HEK293 (cell line): ENCODE measurements around the gene DLX2.
A peak's percentile ranks its signal among the peaks of the same experiment; 100 is the strongest.

Source experiments
- CTCF ChIA-PET: fragments of 350-600 bp; formaldehyde crosslinking; extraction: SDS; loops from one replicate; lab custom pipeline; 2021; ENCODE audit warnings: antibody characterized with exemption; lab: Yijun Ruan, JAX
- POLR2A ChIA-PET: fragments of 300-600 bp; formaldehyde crosslinking; extraction: SDS; loops from one replicate; lab custom pipeline; 2020; ENCODE audit warnings: antibody characterized with exemption, inconsistent platforms; lab: Yijun Ruan, JAX
- H3K27ac ChIP-seq: fragments of 200-500 bp; sonication (Bioruptor generic); 2 replicates; pipeline ENCODE4 v1.5.1; 2014; ENCODE audit warnings: low read depth, low read length, control low read depth, inconsistent platforms; ENCODE audit errors: extremely low read depth
- H3K36me3 ChIP-seq, 2 experiments: fragments of 200-500 bp in 1 of 2; sonication (Bioruptor generic) in 1 of 2; 1 replicate in 1 of 2; 2 replicates in 1 of 2; pipeline ENCODE4 v1.5.1; 2014 to 2017; ENCODE audit warnings: inconsistent platforms in 2 of 2, low read length in 2 of 2; ENCODE audit not compliant: control insufficient read depth in 2 of 2, insufficient read depth in 1 of 2
- H3K4me1 ChIP-seq: fragments of 200-500 bp; sonication (Bioruptor generic); 2 replicates; pipeline ENCODE4 v1.5.1; 2014; ENCODE audit warnings: mild to moderate bottlenecking, low read length, inconsistent platforms; ENCODE audit not compliant: control insufficient read depth, insufficient read depth
- H3K4me3 ChIP-seq: 2 replicates; pipeline ENCODE4 v1.5.1; 2011; ENCODE audit warnings: low read depth, mild to moderate bottlenecking, control low read depth, low read length, moderate library complexity
- H3K9me3 ChIP-seq: fragments of 200-500 bp; sonication (Bioruptor generic); 2 replicates; pipeline ENCODE4 v1.5.1; 2014; ENCODE audit warnings: low read depth, low read length, inconsistent platforms; ENCODE audit not compliant: control insufficient read depth, insufficient read depth
- EGR2 ChIP-seq: fragments of 450-650 bp; formaldehyde crosslinking; IDR thresholded peaks from 2 replicates; pipeline ENCODE4 v1.5.1; 2016; ENCODE audit warnings: low read depth, missing biosample characterization, missing genetic modification characterization
- GLIS2 ChIP-seq: fragments of 450-650 bp; formaldehyde crosslinking; IDR thresholded peaks from 2 replicates; pipeline ENCODE4 v1.5.1; 2016; ENCODE audit warnings: missing biosample characterization, missing genetic modification characterization
- KLF1 ChIP-seq: fragments of 450-650 bp; formaldehyde crosslinking; IDR thresholded peaks from 2 replicates; pipeline ENCODE4 v1.5.1; 2016; ENCODE audit warnings: missing biosample characterization, missing genetic modification characterization
- KLF7 ChIP-seq: fragments of 450-650 bp; formaldehyde crosslinking; IDR thresholded peaks from 2 replicates; pipeline ENCODE4 v1.5.1; 2016; ENCODE audit warnings: missing biosample characterization, missing genetic modification characterization, borderline replicate concordance
- OVOL3 ChIP-seq: fragments of 450-650 bp; formaldehyde crosslinking; IDR thresholded peaks from 2 replicates; pipeline ENCODE4 v1.5.1; 2016; ENCODE audit warnings: missing biosample characterization, missing genetic modification characterization
- ZBTB1 ChIP-seq: fragments of 450-650 bp; formaldehyde crosslinking; IDR thresholded peaks from 2 replicates; pipeline ENCODE4 v1.5.1; 2016; ENCODE audit warnings: missing biosample characterization, missing genetic modification characterization
- ZBTB48 ChIP-seq: fragments of 450-650 bp; formaldehyde crosslinking; IDR thresholded peaks from 2 replicates; pipeline ENCODE4 v1.5.1; 2016; ENCODE audit warnings: missing biosample characterization, missing genetic modification characterization
- ZBTB7A ChIP-seq: fragments of 450-650 bp; formaldehyde crosslinking; IDR thresholded peaks from 2 replicates; pipeline ENCODE4 v1.5.1; 2016; ENCODE audit warnings: low read depth, missing biosample characterization, missing genetic modification characterization
- ZBTB8A ChIP-seq: fragments of 450-650 bp; formaldehyde crosslinking; IDR thresholded peaks from 2 replicates; pipeline ENCODE4 v1.5.1; 2016; ENCODE audit warnings: missing biosample characterization, missing genetic modification characterization
- ZNF121 ChIP-seq: fragments of 450-650 bp; formaldehyde crosslinking; IDR thresholded peaks from 2 replicates; pipeline ENCODE4 v1.5.1; 2016; ENCODE audit warnings: missing biosample characterization, missing genetic modification characterization
- ZNF132 ChIP-seq: fragments of 450-650 bp; formaldehyde crosslinking; IDR thresholded peaks from 2 replicates; pipeline ENCODE4 v1.5.1; 2017; ENCODE audit warnings: missing biosample characterization, missing genetic modification characterization, borderline replicate concordance
- ZNF140 ChIP-seq: fragments of 450-650 bp; formaldehyde crosslinking; IDR thresholded peaks from 2 replicates; pipeline ENCODE4 v1.5.1; 2016; ENCODE audit warnings: missing biosample characterization, missing genetic modification characterization
- ZNF292 ChIP-seq: fragments of 450-650 bp; formaldehyde crosslinking; IDR thresholded peaks from 2 replicates; pipeline ENCODE4 v1.5.1; 2016; ENCODE audit warnings: low read depth, missing biosample characterization, missing genetic modification characterization, borderline replicate concordance
- ZNF391 ChIP-seq: fragments of 450-650 bp; formaldehyde crosslinking; IDR thresholded peaks from 2 replicates; pipeline ENCODE4 v1.5.1; 2016; ENCODE audit warnings: low read depth, missing biosample characterization, missing genetic modification characterization, borderline replicate concordance
- ZNF404 ChIP-seq: fragments of 450-650 bp; formaldehyde crosslinking; IDR thresholded peaks from 2 replicates; pipeline ENCODE4 v1.5.1; 2017; ENCODE audit warnings: missing biosample characterization, missing genetic modification characterization
- ZNF423 ChIP-seq: fragments of 450-650 bp; formaldehyde crosslinking; IDR thresholded peaks from 2 replicates; pipeline ENCODE4 v1.5.1; 2016; ENCODE audit warnings: missing biosample characterization, missing genetic modification characterization
- ZNF426 ChIP-seq: fragments of 450-650 bp; formaldehyde crosslinking; IDR thresholded peaks from 2 replicates; pipeline ENCODE4 v1.5.1; 2017; ENCODE audit warnings: missing biosample characterization, missing genetic modification characterization, mild to moderate bottlenecking, inconsistent platforms, moderate library complexity
- ZNF48 ChIP-seq: fragments of 450-650 bp; formaldehyde crosslinking; IDR thresholded peaks from 2 replicates; pipeline ENCODE4 v1.5.1; 2016; ENCODE audit warnings: missing biosample characterization, missing genetic modification characterization
- ZNF501 ChIP-seq: fragments of 450-650 bp; formaldehyde crosslinking; IDR thresholded peaks from 2 replicates; pipeline ENCODE4 v1.5.1; 2016; ENCODE audit warnings: missing biosample characterization, missing genetic modification characterization
- ZNF571 ChIP-seq: fragments of 450-650 bp; formaldehyde crosslinking; IDR thresholded peaks from 2 replicates; pipeline ENCODE4 v1.5.0; 2017; ENCODE audit warnings: missing biosample characterization, missing genetic modification characterization
- ZNF664 ChIP-seq: fragments of 450-650 bp; formaldehyde crosslinking; IDR thresholded peaks from 2 replicates; pipeline ENCODE4 v1.5.1; 2016; ENCODE audit warnings: missing biosample characterization, missing genetic modification characterization
- ZNF670 ChIP-seq: fragments of 450-650 bp; formaldehyde crosslinking; IDR thresholded peaks from 2 replicates; pipeline ENCODE4 v1.5.1; 2016; ENCODE audit warnings: missing biosample characterization, missing genetic modification characterization, low read depth
- ZNF777 ChIP-seq: fragments of 450-650 bp; formaldehyde crosslinking; IDR thresholded peaks from 2 replicates; pipeline ENCODE4 v1.5.1; 2017; ENCODE audit warnings: missing biosample characterization, missing genetic modification characterization, borderline replicate concordance
- ZNF837 ChIP-seq: fragments of 450-650 bp; formaldehyde crosslinking; IDR thresholded peaks from 2 replicates; pipeline ENCODE4 v1.5.1; 2016; ENCODE audit warnings: missing biosample characterization, missing genetic modification characterization
- ZSCAN23 ChIP-seq: fragments of 450-650 bp; formaldehyde crosslinking; IDR thresholded peaks from 2 replicates; pipeline ENCODE4 v1.5.1; 2016; ENCODE audit warnings: missing biosample characterization, missing genetic modification characterization
- ZXDB ChIP-seq: fragments of 450-650 bp; formaldehyde crosslinking; IDR thresholded peaks from 2 replicates; pipeline ENCODE4 v1.5.1; 2016; ENCODE audit warnings: missing biosample characterization, missing genetic modification characterization
- TF ChIP-seq, protein P1 (sequence below): fragments of 450-650 bp; formaldehyde crosslinking; IDR thresholded peaks from 2 replicates; pipeline ENCODE4 v1.5.1; 2016; ENCODE audit warnings: missing biosample characterization, missing genetic modification characterization
- TF ChIP-seq, protein P2 (sequence below): fragments of 450-650 bp; formaldehyde crosslinking; IDR thresholded peaks from 2 replicates; pipeline ENCODE4 v1.5.1; 2016; ENCODE audit warnings: missing biosample characterization, missing genetic modification characterization
- TF ChIP-seq, protein P3 (sequence below): fragments of 450-650 bp; formaldehyde crosslinking; conservative IDR thresholded peaks from 2 replicates; pipeline ENCODE4 v1.5.1; 2016; ENCODE audit warnings: low read depth, missing biosample characterization, missing genetic modification characterization

DLX2 gene

DNA sequence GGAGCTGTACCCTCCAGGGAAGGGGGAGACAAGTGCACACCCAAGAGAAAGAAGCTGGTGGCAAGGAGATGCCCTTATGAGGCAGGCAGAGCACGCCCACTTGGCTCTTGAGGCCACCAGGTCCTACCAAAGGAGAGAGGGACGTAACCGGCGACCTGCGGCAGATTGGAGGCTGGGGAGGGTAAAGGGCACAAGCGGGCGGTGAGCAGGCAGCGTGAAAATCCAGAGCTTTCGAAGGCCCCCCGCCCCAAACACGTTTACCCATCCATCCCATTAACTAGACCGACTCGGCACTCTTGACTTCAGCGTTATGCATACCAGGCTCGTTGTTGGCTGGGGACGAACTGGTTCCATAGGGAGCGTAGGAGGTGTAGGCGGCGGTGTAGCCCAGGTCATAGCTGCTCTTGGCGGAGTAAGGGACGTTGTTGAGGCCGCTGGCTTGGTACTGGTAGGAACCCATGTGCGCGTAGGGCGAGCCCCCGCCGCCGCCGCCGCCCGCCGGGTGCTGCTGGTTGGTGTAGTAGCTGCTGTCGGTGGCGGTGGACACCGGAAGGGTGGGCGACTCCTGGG is 794 bp downstream of the DLX2 start (continued):
- TF ChIP-seq EGR2 (tag by site-specific recombination): peak; percentile 69
- TF ChIP-seq ZNF670 (tag by site-specific recombination): no peak
- peak; percentile 30; the same call in 1 of the 2 replicates for TF ChIP-seq KLF7 (tag by site-specific recombination)
- 0 out of 2 replicates have a peak, but pooled peaks have one; percentile 37 for TF ChIP-seq ZNF501 (tag by site-specific recombination)
- TF ChIP-seq ZSCAN23 (tag by site-specific recombination): no peak
- no peak for TF ChIP-seq ZNF121
- no peak for TF ChIP-seq ZBTB7A
- no peak for TF ChIP-seq ZNF292

DNA sequence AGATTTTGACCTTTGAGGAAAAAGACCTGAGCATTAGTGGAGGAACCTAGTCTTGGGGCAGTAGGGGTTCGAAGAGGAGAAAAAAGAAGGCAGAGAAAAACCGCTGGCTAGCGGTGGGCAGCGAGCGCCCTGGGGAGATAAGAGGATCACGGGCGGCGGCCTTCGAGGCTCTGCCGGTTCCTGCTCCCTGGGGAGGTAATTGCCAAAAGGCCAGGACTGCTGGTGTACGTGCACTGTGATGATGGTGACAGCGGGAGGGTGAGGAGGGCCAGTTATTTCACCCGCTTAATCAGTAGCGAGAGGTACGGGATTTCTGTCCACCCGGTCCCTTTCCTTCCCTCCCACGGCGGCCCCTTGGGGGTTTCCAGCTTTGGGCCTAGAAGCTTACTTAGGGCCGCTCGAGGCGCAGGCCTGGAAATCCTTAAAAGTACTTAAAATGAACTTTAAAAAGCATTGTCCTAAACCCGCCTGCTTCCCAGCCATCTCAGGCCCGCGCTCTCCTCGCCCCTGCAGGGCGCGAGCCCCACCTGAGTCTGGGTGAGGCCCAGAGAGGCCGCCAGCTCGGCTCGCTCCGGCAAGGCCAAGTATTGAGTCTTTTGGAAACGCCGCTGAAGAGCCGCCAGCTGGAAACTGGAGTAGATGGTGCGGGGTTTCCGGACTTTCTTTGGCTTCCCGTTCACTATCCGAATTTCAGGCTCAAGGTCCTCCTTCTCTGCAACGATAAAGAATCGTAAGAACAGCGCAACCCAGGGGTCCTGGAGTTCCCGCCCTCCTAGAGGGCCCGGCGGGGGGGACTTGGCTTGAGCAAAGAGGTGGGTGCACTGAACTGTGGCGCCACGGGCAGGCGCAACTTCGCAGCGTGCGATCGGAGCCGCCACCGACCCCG is 1.5 kb downstream of the DLX2 start:
- ChIA-PET POLR2A (interaction anchor here (0.9 to 8.7 kb wide), 14 partner anchors 11 to 291 kb away, joined by 3 to 82 read pairs (median 4); partner anchors contain the start of genes DLX1 and HAT1), CTCF (interaction anchor here (0.6 to 4.5 kb wide), 5 partner anchors 17 to 419 kb away, joined by 3 to 31 read pairs (median 3); no protein-coding TSS in a partner anchor)
- peak overlapping the region; percentile 99 for H3K27ac ChIP-seq
- peak overlapping the region; percentile 67 for H3K4me3 ChIP-seq
- H3K9me3 ChIP-seq: no peaks in the 10 kb centered on the region
- peaks cover 19% of the 10 kb centered on the region for H3K4me1 ChIP-seq
- H3K36me3 ChIP-seq: peaks cover 0 to 22% of the 10 kb centered on the region in 2 experiments; a peak in 1 of 3 replicates
- TF ChIP-seq, protein P1, sequence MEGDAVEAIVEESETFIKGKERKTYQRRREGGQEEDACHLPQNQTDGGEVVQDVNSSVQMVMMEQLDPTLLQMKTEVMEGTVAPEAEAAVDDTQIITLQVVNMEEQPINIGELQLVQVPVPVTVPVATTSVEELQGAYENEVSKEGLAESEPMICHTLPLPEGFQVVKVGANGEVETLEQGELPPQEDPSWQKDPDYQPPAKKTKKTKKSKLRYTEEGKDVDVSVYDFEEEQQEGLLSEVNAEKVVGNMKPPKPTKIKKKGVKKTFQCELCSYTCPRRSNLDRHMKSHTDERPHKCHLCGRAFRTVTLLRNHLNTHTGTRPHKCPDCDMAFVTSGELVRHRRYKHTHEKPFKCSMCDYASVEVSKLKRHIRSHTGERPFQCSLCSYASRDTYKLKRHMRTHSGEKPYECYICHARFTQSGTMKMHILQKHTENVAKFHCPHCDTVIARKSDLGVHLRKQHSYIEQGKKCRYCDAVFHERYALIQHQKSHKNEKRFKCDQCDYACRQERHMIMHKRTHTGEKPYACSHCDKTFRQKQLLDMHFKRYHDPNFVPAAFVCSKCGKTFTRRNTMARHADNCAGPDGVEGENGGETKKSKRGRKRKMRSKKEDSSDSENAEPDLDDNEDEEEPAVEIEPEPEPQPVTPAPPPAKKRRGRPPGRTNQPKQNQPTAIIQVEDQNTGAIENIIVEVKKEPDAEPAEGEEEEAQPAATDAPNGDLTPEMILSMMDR (tag by site-specific recombination): peak; percentile 83
- TF ChIP-seq ZNF404 (tag by site-specific recombination) (no peak), GLIS2 (tag by site-specific recombination) (peak; percentile 42; the same call in 1 of the 2 replicates), ZNF670 (tag by site-specific recombination) (no peak), ZBTB1 (no peak), ZNF664 (no peak), ZBTB48 (tag by site-specific recombination) (peak; percentile 43; the same call in 1 of the 2 replicates), ZNF48 (no peak), ZNF777 (tag by site-specific recombination) (no peak), OVOL3 (tag by site-specific recombination) (no peak), ZNF426 (tag by site-specific recombination) (no peak), ZNF837 (tag by site-specific recombination) (no peak), ZNF391 (tag by site-specific recombination) (no peak), ZNF140 (tag by site-specific recombination) (no peak), ZNF132 (tag by site-specific recombination) (no peak), ZNF423 (tag by site-specific recombination) (peak; percentile 96), ZBTB8A (tag by site-specific recombination) (no peak), ZNF571 (tag by site-specific recombination) (no peak), KLF1 (tag by site-specific recombination) (no peak), ZXDB (peak; percentile 74)
- TF ChIP-seq, protein P2, sequence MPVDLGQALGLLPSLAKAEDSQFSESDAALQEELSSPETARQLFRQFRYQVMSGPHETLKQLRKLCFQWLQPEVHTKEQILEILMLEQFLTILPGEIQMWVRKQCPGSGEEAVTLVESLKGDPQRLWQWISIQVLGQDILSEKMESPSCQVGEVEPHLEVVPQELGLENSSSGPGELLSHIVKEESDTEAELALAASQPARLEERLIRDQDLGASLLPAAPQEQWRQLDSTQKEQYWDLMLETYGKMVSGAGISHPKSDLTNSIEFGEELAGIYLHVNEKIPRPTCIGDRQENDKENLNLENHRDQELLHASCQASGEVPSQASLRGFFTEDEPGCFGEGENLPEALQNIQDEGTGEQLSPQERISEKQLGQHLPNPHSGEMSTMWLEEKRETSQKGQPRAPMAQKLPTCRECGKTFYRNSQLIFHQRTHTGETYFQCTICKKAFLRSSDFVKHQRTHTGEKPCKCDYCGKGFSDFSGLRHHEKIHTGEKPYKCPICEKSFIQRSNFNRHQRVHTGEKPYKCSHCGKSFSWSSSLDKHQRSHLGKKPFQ (tag by site-specific recombination): no peak
- TF ChIP-seq, protein P3, sequence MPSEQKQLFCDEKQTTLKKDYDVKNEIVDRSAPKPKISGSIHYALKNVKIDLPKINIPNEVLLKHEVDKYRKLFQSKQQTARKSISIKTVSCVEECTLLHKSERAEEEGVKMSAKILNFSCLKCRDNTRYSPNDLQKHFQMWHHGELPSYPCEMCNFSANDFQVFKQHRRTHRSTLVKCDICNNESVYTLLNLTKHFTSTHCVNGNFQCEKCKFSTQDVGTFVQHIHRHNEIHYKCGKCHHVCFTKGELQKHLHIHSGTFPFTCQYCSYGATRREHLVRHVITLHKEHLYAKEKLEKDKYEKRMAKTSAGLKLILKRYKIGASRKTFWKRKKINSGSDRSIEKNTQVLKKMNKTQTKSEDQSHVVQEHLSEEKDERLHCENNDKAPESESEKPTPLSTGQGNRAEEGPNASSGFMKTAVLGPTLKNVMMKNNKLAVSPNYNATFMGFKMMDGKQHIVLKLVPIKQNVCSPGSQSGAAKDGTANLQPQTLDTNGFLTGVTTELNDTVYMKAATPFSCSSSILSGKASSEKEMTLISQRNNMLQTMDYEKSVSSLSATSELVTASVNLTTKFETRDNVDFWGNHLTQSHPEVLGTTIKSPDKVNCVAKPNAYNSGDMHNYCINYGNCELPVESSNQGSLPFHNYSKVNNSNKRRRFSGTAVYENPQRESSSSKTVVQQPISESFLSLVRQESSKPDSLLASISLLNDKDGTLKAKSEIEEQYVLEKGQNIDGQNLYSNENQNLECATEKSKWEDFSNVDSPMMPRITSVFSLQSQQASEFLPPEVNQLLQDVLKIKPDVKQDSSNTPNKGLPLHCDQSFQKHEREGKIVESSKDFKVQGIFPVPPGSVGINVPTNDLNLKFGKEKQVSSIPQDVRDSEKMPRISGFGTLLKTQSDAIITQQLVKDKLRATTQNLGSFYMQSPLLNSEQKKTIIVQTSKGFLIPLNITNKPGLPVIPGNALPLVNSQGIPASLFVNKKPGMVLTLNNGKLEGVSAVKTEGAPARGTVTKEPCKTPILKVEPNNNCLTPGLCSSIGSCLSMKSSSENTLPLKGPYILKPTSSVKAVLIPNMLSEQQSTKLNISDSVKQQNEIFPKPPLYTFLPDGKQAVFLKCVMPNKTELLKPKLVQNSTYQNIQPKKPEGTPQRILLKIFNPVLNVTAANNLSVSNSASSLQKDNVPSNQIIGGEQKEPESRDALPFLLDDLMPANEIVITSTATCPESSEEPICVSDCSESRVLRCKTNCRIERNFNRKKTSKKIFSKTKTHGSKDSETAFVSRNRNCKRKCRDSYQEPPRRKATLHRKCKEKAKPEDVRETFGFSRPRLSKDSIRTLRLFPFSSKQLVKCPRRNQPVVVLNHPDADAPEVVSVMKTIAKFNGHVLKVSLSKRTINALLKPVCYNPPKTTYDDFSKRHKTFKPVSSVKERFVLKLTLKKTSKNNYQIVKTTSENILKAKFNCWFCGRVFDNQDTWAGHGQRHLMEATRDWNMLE: no peak
